VCaP (cell line): ENCODE results near the gene RAB4A.
A peak's percentile ranks its signal among the peaks of the same experiment; 100 is the strongest.

Source experiments
- H3K27ac ChIP-seq: fragments of 450-650 bp; 2 replicates; pipeline ENCODE4 v1.5.1; 2017
- CTCF ChIP-seq: fragments of 450-650 bp; conservative IDR thresholded peaks from 2 replicates; pipeline ENCODE4 v1.5.1; 2017; ENCODE audit warnings: mild to moderate bottlenecking, moderate library complexity

RAB4A gene

GRCh38 chr1:229228522-229228921, 42.4 kb upstream of the RAB4A start:
- TF ChIP-seq CTCF: no peak
- H3K27ac ChIP-seq: no peak overlapping the region

DNA sequence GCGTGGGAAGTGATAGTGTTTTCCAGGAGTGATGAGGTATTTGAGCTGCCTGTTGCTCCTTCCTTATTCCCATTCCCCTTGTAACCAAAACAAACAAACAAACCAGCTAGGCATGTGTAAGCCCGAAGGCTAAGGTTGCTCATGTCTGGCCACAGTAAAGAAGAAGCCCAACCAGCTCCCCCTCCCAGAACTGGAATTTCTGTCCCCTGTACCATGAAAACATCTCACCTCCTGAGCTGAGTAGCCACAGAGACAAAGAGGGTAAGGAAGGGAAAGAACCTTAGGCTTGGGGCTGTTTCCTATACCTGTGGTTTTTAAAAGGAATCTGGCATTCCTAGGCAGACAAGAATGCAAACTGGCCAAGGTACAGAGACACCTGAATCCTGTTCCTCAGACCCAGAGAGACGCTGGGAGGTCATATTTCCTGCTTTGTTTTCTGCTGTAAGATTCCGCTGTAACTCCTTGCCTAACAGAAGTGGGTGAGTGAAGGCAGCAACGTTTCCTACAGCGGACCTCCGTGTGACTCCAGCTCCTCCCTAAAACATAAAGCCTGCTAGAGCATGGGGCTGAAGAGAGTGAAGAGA, 41.7 kb upstream of the RAB4A start:
- no peak for TF ChIP-seq CTCF
- H3K27ac ChIP-seq: peak overlapping the region; percentile 32

GRCh38 chr1:229229721-229230139, 41.2 kb upstream of the RAB4A start:
- TF ChIP-seq CTCF: no peak
- peak overlapping the region; percentile 32 for H3K27ac ChIP-seq

- H3K27ac ChIP-seq: peak overlapping the region; percentile 32
These were observed 40.6 kb upstream of the RAB4A start for GRCh38 chr1:229230140-229230892.

DNA sequence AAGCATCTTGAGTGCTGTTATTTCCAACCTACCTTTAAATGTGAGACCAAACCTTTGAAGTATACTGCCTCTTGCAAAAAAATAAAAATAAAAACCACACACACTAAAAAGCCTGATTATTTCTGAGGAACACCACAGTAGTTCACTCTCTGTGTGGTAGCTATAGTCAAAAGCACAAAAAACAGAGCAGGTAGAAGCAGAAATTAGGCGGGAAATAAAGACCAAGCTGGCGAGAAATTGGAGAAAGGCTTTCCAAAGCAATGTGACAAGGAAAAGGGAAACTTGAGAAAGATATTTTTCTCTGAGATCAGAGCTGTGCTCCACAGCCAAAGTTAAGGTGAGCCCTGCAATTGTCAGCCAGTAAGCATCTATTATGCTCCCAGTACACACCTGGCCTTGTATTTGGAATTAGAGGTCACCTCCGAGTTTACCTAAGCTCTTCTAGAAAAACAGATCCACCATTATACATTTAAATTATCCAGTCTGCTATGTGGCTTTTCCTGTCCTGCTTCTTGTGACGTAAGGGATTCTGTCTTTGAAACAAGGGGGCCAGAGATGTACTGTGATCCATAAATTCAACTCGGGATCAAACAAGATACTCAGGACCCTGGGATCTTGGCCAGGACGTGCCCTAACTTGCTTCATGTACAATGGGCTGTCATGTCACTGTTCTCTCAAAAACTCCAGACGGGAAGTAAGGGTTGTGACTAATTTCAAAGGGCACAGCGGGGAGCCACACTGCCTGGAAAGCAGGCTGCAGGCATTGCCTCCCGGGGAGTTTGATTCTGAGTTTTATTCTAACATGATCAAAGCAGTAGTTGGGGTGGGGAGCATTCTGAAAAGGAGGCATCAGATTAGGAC, 39.8 kb upstream of the RAB4A start:
- H3K27ac ChIP-seq: no peak overlapping the region
- no peak for TF ChIP-seq CTCF

More at GRCh38 chr1:229230140-229230892, 40.6 kb upstream of the RAB4A start:
- TF ChIP-seq CTCF: no peak

GRCh38 chr1:229231754-229232119, 39.2 kb upstream of the RAB4A start:
- no peak overlapping the region for H3K27ac ChIP-seq
- no peak for TF ChIP-seq CTCF

GRCh38 chr1:229234870-229235472, 35.9 kb upstream of the RAB4A start:
- TF ChIP-seq CTCF: no peak

More at GRCh38 chr1:229234870-229235472, 35.9 kb upstream of the RAB4A start:
- H3K27ac ChIP-seq: no peak overlapping the region
